GM12873 (cell line): ENCODE measurements around the gene POLDIP2.

Experiments used
- TF ChIP-seq, protein P1 (sequence below): IDR thresholded peaks from 2 replicates; pipeline ENCODE4 v1.5.1; 2012; ENCODE audit warnings: low read depth, mild to moderate bottlenecking, moderate library complexity, low read length, control low read depth; ENCODE audit not compliant: insufficient read depth; ENCODE audit errors: missing control alignments

The POLDIP2 gene

DNA sequence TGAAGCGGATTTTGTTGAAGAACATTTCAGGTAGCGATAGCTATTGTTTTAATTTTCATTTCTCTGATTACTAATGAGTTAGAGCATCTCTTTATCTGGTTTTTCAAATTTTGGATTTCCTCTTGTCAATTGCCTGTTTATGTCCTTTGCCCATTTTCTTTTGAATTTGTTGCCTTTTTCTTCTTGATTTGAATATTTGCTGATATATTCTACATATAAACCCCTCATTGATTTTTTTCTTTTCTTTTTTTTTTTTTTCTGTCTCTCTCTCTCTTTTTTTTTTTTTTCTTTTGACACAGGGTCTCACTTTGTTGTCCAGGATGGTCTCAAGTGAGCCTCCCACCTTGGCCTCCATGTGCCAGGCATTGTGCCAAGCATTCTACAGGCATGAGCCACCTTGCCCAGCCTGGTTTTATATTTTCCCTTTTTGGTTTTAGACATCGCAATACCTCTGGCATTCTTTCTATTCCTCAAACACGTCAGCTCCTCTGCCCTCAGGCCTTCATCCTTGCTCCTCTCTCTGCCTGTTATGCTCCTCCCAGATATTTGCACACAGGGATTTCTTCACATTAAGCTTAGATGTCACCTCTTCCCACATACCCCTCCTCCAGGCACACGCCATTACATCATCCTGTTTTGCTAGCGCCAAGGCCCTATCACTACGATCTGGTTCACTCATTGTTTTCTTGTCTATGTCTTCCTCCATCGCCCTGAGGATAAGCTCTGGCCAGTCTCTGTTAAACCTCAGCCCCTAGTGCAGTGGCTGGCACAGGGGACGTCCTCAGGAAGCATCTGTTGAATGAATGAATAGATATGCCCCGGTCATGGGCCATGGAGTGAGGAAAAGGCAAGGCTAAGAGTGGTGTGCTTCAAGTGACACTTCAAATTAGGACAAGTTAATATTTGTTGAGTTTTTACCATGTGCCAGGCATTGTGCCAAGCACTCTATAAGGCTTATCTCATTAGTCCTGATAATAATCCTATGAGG, 22.8 kb upstream of the POLDIP2 start:
- TF ChIP-seq, protein P1, sequence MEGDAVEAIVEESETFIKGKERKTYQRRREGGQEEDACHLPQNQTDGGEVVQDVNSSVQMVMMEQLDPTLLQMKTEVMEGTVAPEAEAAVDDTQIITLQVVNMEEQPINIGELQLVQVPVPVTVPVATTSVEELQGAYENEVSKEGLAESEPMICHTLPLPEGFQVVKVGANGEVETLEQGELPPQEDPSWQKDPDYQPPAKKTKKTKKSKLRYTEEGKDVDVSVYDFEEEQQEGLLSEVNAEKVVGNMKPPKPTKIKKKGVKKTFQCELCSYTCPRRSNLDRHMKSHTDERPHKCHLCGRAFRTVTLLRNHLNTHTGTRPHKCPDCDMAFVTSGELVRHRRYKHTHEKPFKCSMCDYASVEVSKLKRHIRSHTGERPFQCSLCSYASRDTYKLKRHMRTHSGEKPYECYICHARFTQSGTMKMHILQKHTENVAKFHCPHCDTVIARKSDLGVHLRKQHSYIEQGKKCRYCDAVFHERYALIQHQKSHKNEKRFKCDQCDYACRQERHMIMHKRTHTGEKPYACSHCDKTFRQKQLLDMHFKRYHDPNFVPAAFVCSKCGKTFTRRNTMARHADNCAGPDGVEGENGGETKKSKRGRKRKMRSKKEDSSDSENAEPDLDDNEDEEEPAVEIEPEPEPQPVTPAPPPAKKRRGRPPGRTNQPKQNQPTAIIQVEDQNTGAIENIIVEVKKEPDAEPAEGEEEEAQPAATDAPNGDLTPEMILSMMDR, result no peak

DNA sequence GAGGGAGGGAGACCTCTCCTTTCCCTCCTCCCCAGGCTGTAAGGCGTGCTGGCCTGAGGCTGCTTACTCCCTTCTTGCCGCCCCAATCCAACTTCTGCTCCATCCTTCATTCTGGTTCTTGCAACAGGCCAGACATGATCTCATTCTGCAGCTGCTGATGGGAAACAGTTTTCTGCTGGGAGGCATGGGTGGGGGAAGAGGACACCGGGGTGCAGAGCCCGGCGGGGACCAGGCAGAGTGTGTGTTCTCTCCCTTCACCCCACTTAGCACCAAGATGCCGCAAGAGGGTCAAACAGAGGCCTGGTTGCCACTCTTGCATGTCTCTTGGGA, 15.6 kb upstream of the POLDIP2 start:
- TF ChIP-seq, protein P1, result no peak

DNA sequence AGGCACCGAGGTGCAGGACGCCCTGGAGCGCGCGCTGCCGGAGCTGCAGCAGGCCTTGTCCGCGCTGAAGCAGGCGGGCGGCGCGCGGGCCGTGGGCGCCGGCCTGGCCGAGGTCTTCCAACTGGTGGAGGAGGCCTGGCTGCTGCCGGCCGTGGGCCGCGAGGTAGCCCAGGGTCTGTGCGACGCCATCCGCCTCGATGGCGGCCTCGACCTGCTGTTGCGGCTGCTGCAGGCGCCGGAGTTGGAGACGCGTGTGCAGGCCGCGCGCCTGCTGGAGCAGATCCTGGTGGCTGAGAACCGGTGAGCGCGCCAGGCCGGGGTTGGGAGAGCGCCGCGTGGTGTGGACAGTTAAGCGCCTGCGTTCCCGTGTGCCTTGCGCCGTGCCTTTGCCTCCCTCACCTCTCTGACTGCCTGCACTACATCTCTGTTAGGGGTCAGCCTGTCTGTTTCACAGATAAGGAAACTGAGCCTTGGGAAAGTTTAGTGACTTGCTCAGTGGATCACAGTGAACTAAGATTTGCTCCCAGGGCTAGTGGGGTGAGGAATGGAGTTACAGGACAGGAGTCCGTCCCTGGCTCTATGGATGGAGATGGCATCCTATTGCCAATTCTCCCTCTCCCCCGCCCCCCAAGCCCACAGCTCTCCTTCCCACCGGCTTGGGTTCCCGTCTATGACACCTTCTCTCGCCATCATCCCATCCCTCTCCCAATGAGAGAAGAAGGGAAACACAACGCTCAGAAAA, 15.0 kb upstream of the POLDIP2 start:
- TF ChIP-seq, protein P1, result no peak

DNA sequence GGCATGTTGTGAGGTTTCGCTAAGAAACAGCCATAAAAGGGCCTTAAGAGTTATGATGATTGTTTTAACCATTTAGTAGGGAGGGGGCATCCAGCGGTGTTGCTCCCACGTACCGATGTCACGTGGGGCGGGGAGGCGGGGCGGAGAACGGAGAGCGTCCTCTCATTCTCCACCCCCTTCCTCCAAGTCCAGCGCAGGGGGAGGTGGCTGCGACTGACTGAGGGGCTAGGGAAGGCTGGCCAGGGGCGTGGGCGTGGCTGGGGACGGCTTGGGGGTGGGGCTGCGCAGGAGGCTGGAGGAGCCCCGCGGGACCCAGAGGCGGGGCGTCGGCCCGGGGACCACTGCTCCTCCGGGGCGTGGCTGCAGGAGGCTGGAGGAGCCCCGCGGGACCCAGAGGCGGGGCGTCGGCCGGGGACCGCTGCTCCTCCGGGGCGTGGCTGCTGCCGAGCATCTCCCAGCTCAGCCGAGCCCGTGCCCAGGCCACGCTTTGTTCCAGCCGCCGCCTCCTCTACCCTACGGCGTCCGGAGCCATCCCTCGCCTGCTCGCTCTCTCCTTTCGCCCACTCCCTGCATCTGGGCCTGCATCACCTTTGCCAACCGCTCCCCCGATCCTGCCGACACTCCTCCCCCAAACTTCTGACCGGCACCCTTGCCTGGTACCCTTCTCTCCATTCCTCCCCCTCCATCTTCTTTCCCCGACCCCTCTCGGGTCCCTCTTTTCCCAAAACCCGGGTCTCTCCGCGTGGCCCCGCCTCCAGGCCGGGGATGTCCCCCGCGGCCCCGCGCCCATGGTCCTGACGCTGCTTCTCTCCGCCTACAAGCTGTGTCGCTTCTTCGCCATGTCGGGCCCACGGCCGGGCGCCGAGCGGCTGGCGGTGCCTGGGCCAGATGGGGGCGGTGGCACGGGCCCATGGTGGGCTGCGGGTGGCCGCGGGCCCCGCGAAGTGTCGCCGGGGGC, 14.2 kb upstream of the POLDIP2 start, which contains the start of gene SARM1:
SARM1 (plus strand) TSS at position 450 of the 958 bp plus-strand sequence; CDS start at position 789, 339 bp downstream.
- TF ChIP-seq, protein P1, result no peak

DNA sequence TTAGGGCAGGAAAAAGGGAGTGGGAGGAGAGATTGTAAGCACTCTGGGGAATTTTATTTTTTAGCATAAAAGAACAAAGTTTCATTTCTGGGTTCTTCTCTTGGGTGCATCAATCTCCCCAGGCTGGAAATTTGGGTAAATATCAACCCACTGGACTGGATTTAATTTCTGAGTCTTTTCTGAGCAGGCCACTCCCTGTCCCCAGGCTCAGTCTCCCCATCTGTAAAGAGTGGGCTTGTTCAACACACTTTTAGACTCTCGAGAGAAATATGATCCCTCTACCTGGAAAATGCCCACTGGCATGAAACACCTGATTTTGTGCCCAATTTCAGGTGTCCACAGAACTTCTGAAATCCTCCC, 13.4 kb upstream of the POLDIP2 start:
- TF ChIP-seq, protein P1, result no peak

DNA sequence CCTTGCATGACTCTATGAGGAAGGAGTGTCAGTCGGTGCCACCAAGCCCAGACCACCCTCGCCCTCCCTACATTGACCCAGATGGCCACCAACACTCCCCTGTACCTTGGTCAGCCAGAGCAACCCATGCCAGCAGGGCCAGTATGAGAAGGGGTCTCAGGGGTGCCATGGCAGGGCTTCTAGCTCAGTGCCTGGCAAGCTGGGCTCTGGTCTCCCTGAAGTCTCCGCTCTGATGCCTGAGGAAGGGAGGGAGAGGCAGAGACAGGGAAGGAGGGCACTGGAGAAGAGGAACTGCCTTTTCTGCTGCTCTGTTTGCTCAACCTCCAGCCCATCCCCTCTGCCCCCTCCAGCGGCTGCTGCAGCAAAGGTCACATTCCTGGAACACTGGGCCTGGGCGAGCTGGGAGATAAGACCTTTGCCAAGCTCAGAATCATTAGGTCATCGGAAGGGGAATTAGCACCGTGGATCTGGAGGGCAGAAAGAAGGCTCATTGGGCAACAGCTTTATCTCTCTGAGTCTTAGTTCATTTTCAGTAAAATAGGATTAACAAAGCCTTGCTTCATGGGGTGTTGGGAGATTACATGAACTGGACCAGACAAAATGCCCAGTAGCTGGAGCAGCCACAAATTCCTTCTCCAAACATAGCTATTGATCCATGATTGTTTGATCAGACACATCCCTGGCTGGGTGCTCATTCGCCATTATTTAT, 12.9 kb upstream of the POLDIP2 start, which contains the start of gene VTN:
VTN (minus strand) TSS at position 273 of the 709 bp plus-strand sequence; CDS start at position 169, 104 bp downstream.
- TF ChIP-seq, protein P1, result no peak
